GM12874 (cell line): ENCODE measurements around the gene COMT.
A peak's percentile ranks its signal among the peaks of the same experiment; 100 is the strongest.

Experiments used
- CTCF ChIP-seq: IDR thresholded peaks from 2 replicates; pipeline ENCODE4 v1.5.1; 2011; ENCODE audit warnings: low read depth, mild to moderate bottlenecking, control low read depth, low read length, moderate library complexity; ENCODE audit not compliant: insufficient read depth

The COMT gene

DNA sequence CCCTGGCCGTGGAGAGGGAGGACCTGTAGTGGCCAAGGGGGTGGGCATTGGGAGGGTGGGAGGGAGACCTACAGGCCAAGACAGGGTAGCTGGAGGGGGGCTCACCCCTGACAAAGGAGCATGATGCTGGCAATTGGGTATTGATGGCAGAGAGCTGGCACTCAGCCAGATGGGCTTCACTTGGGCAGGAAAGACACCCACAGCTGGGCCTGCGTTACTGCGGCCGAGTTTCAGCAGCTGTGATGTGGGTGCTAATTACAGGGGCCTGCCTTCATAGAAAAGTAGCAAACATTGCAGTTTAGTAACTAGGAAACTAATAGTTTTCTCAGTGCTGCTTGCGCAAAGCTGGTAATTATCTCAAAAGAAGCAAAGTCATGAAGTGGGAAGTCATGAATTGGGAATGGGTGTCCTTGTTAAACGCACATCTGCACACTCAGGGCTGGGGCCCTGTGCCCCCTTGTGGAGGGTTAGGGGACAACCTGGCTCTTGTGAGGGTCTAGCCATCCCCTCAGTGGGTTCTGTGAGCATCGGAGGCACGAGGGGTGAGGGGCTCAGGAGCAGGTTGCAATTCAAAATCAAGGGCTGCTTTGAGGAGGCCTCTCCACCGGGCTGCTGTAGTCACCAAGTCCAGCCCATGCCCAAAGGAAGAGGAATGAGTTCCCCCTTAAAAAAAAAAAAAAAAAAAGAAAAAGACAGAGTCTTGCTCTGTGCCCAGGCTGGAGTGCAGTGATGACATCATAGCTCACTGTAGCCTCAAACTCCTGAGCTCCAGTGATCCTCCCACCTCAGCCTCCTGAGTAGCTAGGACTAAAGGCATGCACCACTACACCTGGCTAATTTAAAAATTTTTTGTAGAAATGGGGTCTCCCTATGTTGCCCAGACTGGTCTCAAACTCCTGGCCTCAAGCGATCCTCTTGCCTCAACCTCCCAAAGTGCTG lies 24.5 kb downstream of the COMT start:
- TF ChIP-seq CTCF, result peak; percentile 38; the same call in 1 of the 2 replicates

DNA sequence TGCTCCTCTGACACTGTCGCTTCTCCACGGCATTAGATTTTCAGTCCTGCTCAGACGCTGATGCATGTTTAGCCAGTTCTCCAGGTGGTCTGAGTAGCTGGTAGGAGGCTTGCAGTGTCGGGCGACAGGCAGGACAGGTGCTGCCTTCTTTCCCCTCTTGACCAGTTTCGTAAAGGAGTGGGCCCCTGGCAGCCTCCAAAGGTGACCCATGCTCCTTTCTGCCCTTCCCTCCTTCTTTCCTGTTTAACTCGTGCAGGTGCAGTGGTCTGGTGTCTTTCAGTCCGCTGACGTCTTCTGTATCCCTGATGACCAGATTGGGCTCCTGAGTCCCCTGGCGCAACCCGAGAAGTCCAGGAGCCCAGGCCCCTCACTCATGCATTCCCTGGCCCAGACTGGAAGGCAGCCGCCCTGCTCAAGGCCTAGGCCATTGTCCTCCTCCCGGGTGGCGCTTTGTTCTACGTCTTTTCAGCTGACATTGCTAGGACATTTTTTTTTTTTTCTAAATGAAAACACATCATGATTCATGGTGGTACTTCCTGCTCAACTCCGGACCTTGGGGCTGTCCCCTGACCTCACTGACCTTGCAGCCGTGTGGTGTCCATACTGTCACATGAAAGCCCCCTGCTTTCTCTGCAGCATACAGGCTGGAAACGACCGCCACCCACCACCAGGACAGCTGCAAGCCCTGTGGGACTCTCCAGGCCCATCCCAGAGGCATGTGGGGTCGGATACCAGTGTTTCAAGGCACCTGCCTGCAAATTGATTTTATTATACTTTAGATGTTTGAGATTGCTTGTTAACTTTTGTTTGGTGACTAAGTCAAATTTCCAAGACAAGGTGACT lies 25.6 kb downstream of the COMT start:
- no peak for TF ChIP-seq CTCF

DNA sequence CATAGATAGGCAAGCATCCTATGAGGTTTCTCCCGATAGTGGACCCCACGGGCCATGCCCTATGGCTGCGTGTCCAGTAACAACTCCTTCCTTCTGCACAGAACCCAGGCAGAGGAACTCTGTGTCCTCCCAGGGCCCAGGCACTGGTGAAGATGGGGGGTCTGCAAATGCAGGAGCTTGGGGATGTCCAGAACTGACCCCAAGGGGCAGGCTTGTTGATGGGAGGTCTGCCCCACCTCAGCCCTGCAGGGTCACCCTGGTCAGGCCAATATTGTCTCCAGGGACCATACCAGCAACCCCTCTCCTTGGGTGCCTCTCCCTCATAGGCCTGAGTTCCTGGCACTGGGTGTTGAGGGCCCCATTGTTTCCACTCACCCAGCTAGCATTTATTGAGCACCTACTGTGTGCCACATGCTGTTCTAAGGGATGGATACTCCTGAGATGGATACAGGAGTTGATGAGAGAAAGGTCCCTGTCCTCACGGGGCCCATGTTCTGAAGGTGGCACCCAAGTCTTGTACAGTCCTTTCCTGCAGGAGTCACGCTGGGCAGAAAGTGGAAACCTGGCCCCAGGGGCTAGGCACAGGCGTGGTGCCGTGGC lies 26.4 kb downstream of the COMT start:
- no peak for TF ChIP-seq CTCF

- TF ChIP-seq CTCF, result no peak
Measured at GRCh38 chr22:19968450-19968891, 26.9 kb downstream of the COMT start.

DNA sequence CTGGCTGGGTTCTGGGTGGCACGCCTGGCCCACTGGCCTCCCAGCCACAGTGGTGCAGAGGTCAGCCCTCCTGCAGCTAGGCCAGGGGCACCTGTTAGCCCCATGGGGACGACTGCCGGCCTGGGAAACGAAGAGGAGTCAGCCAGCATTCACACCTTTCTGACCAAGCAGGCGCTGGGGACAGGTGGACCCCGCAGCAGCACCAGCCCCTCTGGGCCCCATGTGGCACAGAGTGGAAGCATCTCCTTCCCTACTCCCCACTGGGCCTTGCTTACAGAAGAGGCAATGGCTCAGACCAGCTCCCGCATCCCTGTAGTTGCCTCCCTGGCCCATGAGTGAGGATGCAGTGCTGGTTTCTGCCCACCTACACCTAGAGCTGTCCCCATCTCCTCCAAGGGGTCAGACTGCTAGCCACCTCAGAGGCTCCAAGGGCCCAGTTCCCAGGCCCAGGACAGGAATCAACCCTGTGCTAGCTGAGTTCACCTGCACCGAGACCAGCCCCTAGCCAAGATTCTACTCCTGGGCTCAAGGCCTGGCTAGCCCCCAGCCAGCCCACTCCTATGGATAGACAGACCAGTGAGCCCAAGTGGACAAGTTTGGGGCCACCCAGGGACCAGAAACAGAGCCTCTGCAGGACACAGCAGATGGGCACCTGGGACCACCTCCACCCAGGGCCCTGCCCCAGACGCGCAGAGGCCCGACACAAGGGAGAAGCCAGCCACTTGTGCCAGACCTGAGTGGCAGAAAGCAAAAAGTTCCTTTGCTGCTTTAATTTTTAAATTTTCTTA lies 27.8 kb downstream of the COMT start:
- TF ChIP-seq CTCF, result no peak

- TF ChIP-seq CTCF, result no peak
Measured at GRCh38 chr22:19970031-19970478, 28.5 kb downstream of the COMT start.
